AG04449 (cell line): ENCODE data around the gene OVOL1.

Experiments used
- CTCF ChIA-PET: fragments of 350-600 bp; formaldehyde crosslinking; extraction: SDS; loops from one replicate; lab custom pipeline; 2021; ENCODE audit warnings: antibody characterized with exemption; lab: Yijun Ruan, JAX
- POLR2A ChIA-PET: fragments of 400-600, 350-600 bp; formaldehyde crosslinking; extraction: SDS; loops from one replicate; lab custom pipeline; 2020; ENCODE audit warnings: antibody characterized with exemption, inconsistent platforms; lab: Yijun Ruan, JAX
- DNase-seq: peaks from one replicate; pipeline ENCODE4 v3.0.0-alpha.2; 2010; ENCODE audit warnings: low read depth, low spot score
- H3K4me3 ChIP-seq: 2 replicates; pipeline ENCODE4 v1.5.1; 2011; ENCODE audit warnings: low read depth, mild to moderate bottlenecking, control low read depth, low read length
- TF ChIP-seq, protein P1 (sequence below): IDR thresholded peaks from one replicate; pipeline ENCODE4 v1.5.1; 2011; ENCODE audit warnings: mild to moderate bottlenecking, moderate library complexity, low read length, control low read depth, inconsistent platforms; ENCODE audit not compliant: insufficient read depth; ENCODE audit errors: missing control alignments

The OVOL1 gene

DNA sequence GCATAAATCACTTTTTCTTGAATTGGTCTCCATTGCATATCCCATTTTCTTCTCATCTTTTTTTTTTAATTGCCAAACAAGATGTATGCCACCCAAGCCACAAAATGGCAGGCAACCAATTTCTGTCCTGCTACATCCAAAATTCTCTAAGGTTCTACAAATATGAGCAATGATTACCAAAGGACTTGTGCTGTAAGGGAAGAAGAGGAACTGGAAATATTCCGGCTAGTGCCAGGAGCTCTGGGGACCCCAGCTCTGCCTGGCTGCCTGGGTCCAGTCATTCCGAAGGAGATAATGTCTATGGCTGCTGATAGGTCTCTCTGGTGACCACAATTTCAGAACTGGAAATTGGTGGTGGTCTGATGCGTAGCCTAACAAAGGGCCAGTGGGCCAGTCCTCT is 29.8 kb downstream of the OVOL1 start:
- POLR2A ChIA-PET = interaction anchor here (1.2 kb wide), 1 partner anchor 201 kb away, joined by 3 read pairs; the partner anchor contains the start of gene PCNX3
- H3K4me3 ChIP-seq = no peak overlapping the region
- CTCF ChIA-PET = interaction anchor here (0.9 to 9.3 kb wide), 22 partner anchors 8 to 275 kb away, joined by 3 to 170 read pairs (median 12); partner anchors contain the start of genes AP5B1, KAT5, RNASEH2C and SNX32

DNA sequence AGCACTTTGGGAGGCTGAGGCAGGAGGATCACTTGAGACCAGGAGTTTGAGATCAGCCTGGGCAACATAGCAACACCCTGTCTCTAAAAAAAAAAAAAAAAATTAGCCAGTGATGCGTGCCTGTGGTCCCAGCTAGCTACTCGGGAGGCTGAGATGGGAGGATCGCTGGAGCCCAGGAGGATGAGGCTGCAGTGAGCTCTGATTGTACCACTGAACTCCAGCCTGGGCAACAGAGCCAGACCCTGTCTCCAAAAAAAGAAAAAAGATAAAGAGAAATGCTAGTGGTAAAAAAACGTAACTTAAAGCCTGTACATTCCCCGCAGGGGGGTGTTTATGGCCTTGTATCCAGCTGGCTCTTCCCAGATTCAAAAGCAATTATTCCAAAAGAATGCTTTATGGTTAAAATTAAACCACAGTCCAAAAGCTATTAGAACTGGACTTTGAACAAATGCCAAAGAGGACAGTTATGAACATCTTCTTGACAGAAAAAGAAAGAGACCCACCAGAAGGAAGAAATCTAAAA is 30.5 kb downstream of the OVOL1 start:
- H3K4me3 ChIP-seq = peak overlapping the region; percentile 79
- no peak for DNase-seq
- TF ChIP-seq, protein P1, sequence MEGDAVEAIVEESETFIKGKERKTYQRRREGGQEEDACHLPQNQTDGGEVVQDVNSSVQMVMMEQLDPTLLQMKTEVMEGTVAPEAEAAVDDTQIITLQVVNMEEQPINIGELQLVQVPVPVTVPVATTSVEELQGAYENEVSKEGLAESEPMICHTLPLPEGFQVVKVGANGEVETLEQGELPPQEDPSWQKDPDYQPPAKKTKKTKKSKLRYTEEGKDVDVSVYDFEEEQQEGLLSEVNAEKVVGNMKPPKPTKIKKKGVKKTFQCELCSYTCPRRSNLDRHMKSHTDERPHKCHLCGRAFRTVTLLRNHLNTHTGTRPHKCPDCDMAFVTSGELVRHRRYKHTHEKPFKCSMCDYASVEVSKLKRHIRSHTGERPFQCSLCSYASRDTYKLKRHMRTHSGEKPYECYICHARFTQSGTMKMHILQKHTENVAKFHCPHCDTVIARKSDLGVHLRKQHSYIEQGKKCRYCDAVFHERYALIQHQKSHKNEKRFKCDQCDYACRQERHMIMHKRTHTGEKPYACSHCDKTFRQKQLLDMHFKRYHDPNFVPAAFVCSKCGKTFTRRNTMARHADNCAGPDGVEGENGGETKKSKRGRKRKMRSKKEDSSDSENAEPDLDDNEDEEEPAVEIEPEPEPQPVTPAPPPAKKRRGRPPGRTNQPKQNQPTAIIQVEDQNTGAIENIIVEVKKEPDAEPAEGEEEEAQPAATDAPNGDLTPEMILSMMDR = no peak
- POLR2A ChIA-PET = interaction anchor here (0.5 to 1.2 kb wide), 2 partner anchors 103 to 202 kb away, joined by 3 read pairs; partner anchors contain the start of gene PCNX3
- CTCF ChIA-PET = interaction anchor here (0.5 to 9.3 kb wide), 39 partner anchors 9 to 400 kb away, joined by 3 to 170 read pairs (median 6); partner anchors contain the start of genes AP5B1, KAT5, RNASEH2C and SNX32

More for the DNA sequence above, 29.8 kb downstream of the OVOL1 start:
- DNase-seq = no peak
- TF ChIP-seq, protein P1 = no peak

DNA sequence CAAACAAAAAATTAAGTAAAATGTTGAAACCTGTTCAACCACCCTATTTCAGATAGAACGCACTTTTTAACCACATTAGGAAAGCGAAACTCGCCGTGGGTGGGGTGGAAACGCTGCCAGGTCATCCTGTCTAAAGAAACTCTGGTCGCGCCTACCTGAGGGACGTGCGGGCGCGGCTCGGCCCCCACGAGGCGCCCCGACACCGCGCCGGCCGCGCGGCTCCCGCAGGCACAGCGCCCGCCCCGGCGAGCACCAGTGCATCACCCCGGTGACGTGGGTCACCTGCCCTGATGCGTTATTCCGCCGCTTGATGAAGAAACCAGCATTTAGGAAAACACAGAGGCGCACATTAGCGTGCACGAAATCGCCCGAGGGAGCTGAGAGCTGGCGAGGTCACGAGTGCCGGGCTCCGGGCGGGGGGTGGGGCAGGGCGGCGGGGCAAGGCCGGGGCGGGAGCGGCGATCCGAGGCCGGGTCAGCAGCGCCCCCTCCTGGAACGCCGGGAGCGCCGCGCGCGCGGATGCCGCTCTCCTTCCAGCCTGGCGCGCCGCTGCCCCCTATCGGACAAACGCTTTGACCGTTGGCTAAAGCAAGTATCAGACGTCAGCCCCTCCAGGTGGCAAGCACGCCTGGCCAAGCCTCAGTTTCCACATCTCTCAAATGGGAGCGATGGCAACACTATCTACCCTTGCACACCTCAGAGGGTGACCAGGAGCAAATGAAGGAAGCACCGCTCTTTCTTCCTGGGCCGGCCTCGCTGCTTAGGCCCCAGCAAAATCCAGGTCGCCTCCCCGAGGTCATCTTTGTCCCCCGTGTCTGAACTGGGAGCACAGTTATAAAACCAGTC is 31.2 kb downstream of the OVOL1 start:
- peak overlapping the region; percentile 79 for H3K4me3 ChIP-seq
- ChIA-PET POLR2A (interaction anchor here (0.5 kb wide), 1 partner anchor 103 kb away, joined by 3 read pairs; no protein-coding TSS in a partner anchor), CTCF (interaction anchor here (0.5 to 9.3 kb wide), 53 partner anchors 10 to 247 kb away, joined by 3 to 170 read pairs (median 5); partner anchors contain the start of genes AP5B1, KAT5, RNASEH2C and SIPA1)
- TF ChIP-seq, protein P1 = peak; percentile 96
- peak; percentile 5 for DNase-seq

DNA sequence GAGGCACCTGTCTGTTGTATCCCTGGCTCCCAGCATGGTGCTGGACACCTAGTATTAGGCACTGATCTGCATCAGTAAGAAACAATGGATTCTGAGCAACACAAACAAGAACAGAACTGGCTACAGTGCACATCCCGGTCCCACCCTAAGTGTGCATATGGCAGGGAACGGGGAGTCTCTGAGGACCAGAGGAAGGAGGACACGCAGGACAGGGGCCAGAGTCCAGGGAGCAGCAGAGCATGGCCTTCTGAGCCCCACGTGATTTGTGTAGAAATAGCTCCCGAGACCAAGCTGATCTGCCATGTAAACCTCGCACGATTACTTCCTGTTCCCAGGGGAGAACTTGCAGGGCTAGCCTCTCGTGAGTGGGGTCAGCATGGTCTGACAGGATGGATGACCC is 34.2 kb downstream of the OVOL1 start:
- ChIA-PET CTCF (interaction anchor here (0.8 to 9.3 kb wide), 5 partner anchors 9 to 115 kb away, joined by 5 to 170 read pairs (median 16); partner anchors contain the start of genes KAT5 and SNX32), POLR2A (no interaction called here)
- DNase-seq = no peak
- TF ChIP-seq, protein P1 = no peak
- H3K4me3 ChIP-seq = no peak overlapping the region

DNA sequence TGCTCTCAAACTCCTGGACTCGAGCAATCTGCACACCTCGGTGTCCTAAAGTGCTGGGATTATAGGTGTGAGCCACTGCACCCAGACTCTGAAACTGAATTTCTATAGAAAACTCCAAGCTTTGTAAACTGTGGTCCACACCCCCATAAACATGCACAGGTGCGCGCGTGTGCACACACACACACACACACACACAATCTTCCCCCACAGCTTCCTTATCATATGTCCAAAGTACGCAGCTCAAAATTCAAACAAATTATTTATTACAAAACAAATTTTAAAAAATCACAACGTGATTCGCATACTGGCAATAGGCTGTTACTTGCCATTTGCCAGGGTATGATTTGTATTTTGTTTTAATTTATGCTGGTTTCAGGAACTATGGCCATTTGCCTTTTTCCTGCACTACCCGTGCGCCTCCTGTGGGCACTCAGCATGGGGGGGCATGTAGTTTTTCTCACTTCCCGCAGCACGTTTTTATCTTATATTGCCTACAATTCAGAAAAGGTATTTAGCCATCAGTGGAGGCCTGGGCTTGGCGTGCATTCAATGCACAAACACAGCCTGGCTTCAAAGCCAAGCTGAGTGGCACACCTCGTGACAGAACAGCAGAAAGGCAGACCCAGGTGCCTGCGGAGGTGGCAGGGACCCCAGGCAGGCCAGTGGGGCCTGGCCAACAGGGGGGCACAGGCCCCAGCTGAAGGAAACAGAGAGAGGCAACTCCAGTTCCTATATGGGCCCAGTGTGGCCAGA is 36.1 kb downstream of the OVOL1 start:
- no peak for DNase-seq
- H3K4me3 ChIP-seq = no peak overlapping the region
- ChIA-PET CTCF (interaction anchor here (1.1 to 9.3 kb wide), 8 partner anchors 10 to 166 kb away, joined by 3 to 170 read pairs (median 6); partner anchors contain the start of gene KAT5), POLR2A (no interaction called here)
- TF ChIP-seq, protein P1 = no peak
